Measurements from ENCODE around the gene SLC9A2.

Gene SLC9A2

GRCh38 chr2:102594445-102595016, 24.8 kb upstream of the SLC9A2 start:
- in situ Hi-C loops (cut with MboI; ENCODE audit: low sequenced_read_pairs, unreplicated experiment): no loop called here
- no peak for DNase-seq (ENCODE audit: low spot score)
- TF ChIP-seq, protein P1, sequence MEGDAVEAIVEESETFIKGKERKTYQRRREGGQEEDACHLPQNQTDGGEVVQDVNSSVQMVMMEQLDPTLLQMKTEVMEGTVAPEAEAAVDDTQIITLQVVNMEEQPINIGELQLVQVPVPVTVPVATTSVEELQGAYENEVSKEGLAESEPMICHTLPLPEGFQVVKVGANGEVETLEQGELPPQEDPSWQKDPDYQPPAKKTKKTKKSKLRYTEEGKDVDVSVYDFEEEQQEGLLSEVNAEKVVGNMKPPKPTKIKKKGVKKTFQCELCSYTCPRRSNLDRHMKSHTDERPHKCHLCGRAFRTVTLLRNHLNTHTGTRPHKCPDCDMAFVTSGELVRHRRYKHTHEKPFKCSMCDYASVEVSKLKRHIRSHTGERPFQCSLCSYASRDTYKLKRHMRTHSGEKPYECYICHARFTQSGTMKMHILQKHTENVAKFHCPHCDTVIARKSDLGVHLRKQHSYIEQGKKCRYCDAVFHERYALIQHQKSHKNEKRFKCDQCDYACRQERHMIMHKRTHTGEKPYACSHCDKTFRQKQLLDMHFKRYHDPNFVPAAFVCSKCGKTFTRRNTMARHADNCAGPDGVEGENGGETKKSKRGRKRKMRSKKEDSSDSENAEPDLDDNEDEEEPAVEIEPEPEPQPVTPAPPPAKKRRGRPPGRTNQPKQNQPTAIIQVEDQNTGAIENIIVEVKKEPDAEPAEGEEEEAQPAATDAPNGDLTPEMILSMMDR (IDR thresholded peaks at IDR 0.05; ENCODE audit: borderline replicate concordance, control extremely low read depth, extremely low read depth, insufficient read depth, missing control alignments): no peak

DNA sequence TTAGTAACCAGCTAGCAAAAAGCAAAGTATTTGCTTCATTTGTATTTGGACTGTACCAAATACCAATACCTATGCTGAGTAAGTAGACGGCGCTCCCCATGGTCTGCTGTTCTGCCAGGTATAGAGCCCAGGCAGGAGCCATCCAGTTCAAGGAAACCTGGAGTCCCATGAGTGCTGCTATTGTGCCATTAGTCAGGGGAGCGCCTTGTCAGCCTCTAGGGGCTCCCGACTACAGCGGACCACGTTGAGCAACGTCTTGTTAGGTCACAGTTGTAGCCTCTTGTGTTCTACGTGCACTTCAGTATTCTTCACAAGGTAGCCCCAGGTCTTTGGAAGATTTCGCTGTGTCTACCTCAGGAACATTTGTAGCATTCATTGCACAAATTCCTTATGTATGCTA, 21.6 kb upstream of the SLC9A2 start:
- in situ Hi-C loops (cut with MboI; ENCODE audit: low sequenced_read_pairs, unreplicated experiment): no loop called here
- TF ChIP-seq, protein P1 (IDR thresholded peaks at IDR 0.05; ENCODE audit: borderline replicate concordance, control extremely low read depth, extremely low read depth, insufficient read depth, missing control alignments): no peak
- no peak for DNase-seq (ENCODE audit: low spot score)

GRCh38 chr2:102599486-102599885, 19.9 kb upstream of the SLC9A2 start:
- TF ChIP-seq, protein P1 (IDR thresholded peaks at IDR 0.05; ENCODE audit: borderline replicate concordance, control extremely low read depth, extremely low read depth, insufficient read depth, missing control alignments): no peak
- in situ Hi-C loops (cut with MboI; ENCODE audit: low sequenced_read_pairs, unreplicated experiment): no loop called here
- no peak for DNase-seq (ENCODE audit: low spot score)

DNA sequence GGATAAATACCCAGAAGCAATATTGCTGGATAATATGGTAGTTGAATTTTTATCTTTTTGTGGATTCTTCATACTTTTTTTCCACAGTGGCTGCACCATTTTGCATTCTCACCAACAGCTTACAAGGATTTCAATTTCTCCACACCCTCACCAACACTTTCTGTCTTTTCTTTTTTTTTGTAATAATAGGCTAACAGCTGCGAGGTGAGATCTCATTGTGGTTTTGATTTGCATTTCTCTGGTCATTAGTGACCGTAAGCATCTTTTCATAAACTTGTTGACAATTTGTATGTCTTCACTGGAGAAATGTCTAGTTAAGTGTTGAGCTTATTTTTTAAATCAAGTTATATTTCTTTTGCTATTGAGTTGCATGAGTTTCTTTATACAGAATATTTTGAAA, 17.6 kb upstream of the SLC9A2 start:
- no peak for DNase-seq (ENCODE audit: low spot score)
- in situ Hi-C loops (cut with MboI; ENCODE audit: low sequenced_read_pairs, unreplicated experiment): no loop called here
- TF ChIP-seq, protein P1 (IDR thresholded peaks at IDR 0.05; ENCODE audit: borderline replicate concordance, control extremely low read depth, extremely low read depth, insufficient read depth, missing control alignments): no peak

DNA sequence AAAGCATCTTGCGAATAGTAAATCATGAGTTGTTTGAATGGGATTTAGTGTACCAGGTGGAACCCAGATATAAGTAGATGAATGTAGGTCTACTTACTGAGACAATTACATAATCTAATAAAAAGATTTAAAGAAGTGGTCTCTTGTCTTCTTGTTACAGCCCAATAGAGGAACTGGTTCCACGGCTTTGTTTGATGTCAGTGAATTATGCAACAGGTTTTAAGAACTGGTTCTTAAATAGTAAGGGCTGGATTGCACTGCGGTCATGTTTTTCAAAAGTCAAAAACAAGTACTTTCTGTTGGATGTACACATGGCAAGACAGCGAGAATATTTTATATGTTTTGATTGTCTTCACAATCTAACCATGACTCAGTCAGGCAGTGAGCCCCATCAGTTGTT, 15.4 kb upstream of the SLC9A2 start:
- in situ Hi-C loops (cut with MboI; ENCODE audit: low sequenced_read_pairs, unreplicated experiment): no loop called here
- DNase-seq (ENCODE audit: low spot score): no peak
- TF ChIP-seq, protein P1 (IDR thresholded peaks at IDR 0.05; ENCODE audit: borderline replicate concordance, control extremely low read depth, extremely low read depth, insufficient read depth, missing control alignments): no peak

DNA sequence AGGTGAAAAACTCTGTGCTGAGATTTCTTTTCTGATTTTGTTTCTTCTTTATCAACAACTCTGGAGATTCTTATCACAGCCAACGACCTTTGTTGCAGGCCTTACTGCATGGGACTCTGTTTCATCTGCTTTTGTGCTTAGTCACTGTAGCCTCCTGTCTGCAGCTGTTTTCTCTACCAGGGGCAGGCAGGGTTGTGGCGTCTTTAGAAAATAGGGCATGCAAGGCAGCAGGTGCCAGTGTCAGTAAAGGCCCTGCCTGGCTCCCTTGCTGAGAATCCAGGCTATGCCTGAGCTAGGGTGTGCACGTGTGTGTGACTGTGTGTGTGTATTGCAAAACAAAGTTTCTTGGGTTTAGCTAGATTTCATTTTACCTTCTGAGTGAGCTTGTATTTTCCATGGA, 14.6 kb upstream of the SLC9A2 start:
- TF ChIP-seq, protein P1 (IDR thresholded peaks at IDR 0.05; ENCODE audit: borderline replicate concordance, control extremely low read depth, extremely low read depth, insufficient read depth, missing control alignments): no peak
- in situ Hi-C loops (cut with MboI; ENCODE audit: low sequenced_read_pairs, unreplicated experiment): no loop called here
- DNase-seq (ENCODE audit: low spot score): no peak
